Endometrial microvascular endothelial cells (primary cell): ENCODE measurements around the gene EDC3. TPM values are rescaled to one million over a fixed set of nuclear protein-coding genes. Genes with fewer than 3 reads are reported as not detected.
"Not testable (repeated sequence)": the region's sequence is repeated elsewhere in the genome, so short reads cannot be mapped to it uniquely, and the experiment has no call there.

ENCODE experiments used
- in situ Hi-C: cut with HindIII; loops from 2 replicates; pipeline ENCODE4 v1.10.0; 2017; ENCODE audit warnings: low sequenced_read_pairs, low pct_unique_long_range_greater_than_20kb; ENCODE audit errors: inconsistent ontology term
- total RNA-seq: library from RNA; depleted of rRNA; stranded (reverse); fragments of >200 nt; gene quantifications from one replicate; pipeline ENCODE4 v1.2.3, GENCODE V29; 2015; ENCODE audit errors: inconsistent ontology term

The EDC3 gene
- total RNA-seq, 1 donor from 2014 or later: 14.2 TPM

DNA sequence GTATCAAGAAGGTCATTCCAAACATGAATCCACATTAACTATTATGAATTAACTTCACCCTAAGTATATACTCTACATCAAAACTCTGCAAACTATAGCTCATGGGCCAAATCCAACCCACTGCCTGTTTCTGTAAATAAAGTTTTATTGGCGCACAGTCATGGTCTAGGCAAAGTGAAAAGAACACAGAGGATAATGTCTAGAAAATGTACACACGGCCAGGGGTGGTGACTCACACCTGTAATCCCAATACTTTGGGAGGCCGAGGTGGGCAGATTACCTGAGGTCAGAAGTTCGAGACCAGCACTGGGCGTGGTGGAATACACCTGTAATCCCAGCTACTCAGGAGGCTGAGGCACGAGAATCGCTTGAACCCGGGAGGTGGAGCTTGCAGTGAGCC lies 34.5 kb downstream of the EDC3 start:
- in situ Hi-C loops: not testable (repeated sequence)

- in situ Hi-C loops: no loop called here
Observed at GRCh38 chr15:74657846-74658245, 38.0 kb downstream of the EDC3 start.

- in situ Hi-C loops: no loop called here
Observed at GRCh38 chr15:74656935-74657535, 38.8 kb downstream of the EDC3 start.

- in situ Hi-C loops: no loop called here
Observed at GRCh38 chr15:74655424-74655823, 40.4 kb downstream of the EDC3 start.

DNA sequence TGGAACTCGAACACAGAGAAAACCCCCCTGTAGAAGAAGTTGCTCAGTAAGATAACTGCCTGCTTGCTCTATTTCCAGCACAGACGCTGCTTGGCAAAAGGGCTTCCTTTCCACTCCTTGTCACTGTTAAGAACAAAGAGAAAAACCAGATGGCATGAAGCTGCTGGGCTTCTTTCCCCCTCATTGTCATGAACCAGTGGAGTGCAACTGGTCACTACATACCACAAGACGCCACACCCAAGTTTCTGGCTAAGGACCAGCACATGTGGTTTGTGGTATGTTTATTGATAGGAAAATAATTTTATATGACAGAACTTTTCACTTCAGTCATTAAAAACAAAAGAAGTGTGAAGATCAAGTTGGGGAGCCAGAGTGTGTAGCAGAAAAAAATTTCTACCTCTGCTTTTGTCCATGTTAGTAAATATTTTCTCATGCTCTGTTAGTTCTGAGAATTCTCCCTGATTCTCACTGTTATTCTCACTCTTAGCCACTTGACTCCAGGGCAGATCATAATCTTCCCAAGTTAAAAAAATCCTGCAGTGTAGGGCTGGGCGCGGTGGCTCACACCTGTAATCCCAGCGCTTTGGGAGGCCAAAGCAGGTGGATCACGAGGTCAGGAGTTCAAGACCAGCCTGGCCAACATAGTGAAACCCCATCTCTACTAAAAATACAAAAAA lies 42.3 kb downstream of the EDC3 start:
- in situ Hi-C loops: no loop called here

GRCh38 chr15:74651242-74651741 lies 44.5 kb downstream of the EDC3 start:
- in situ Hi-C loops: no loop called here

GRCh38 chr15:74648051-74648842 lies 47.6 kb downstream of the EDC3 start:
- in situ Hi-C loops: no loop called here

- in situ Hi-C loops: no loop called here
Observed at GRCh38 chr15:74646480-74646879, 49.3 kb downstream of the EDC3 start.

- in situ Hi-C loops: no loop called here
Observed at GRCh38 chr15:74643665-74644204, 52.1 kb downstream of the EDC3 start.

DNA sequence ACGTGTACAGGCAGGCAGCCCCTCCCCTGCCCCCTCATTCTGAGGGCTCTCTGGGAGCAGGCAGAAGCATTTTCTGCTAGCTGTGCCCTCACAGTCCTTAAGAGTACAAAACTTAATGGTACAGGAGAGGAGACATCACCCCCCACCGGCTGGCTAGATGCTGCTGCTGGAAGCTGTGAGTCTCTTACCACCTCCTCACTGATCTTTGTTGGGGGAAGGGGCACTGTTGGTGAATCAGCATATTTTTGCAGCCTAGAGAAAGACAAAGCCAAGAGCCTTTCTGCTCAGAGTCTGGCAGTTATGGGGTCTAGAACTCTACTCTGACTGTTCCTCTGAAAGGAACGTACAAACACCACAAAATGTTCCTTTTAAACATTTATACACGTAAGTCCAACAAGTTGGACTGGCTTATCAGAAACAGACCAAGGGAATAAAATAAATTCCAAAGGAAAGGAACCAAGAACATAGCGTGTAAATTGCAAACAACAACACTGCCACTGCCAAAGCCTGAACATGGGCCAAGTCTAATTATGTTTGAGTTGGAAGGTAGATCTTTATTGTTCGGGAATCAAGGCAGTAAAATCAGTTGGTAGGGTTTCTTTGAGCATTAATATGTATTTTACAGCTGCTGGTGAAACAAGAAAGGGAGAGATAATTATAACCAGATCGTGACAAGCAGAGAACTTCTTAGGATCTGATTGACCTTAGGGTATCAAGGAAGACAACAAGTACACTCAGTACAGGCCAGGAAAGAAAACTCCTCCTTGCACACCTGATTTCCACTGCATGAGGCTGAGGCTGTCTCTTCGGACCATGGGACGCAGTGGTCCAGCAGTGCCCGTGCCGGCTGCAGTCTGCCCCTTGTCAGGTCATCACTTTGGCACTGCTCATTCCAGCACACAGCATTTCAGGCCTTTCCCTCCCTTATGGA lies 52.8 kb downstream of the EDC3 start:
- in situ Hi-C loops: no loop called here

DNA sequence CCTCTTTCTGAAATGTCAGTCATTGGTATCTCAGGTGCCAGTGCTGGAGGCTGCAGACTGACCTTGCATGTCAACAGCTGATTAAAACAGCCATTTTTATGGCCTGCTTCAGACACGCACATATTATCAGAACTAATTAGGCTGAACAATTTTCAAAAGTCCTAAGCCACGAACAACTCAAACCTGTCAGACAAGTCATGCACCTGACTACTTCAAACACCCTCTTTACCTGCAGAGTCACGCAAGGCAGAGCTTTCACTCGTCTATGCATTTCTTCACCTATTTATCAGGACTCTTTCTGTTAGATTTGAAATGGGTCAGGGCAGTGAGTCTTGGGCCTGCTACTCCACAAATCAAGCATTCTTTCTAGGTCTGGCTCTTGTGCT lies 53.5 kb downstream of the EDC3 start:
- in situ Hi-C loops: no loop called here

GRCh38 chr15:74641151-74641550 lies 54.7 kb downstream of the EDC3 start:
- in situ Hi-C loops: no loop called here

GRCh38 chr15:74636984-74637383 lies 58.8 kb downstream of the EDC3 start:
- in situ Hi-C loops: no loop called here

- in situ Hi-C loops: no loop called here
Observed at GRCh38 chr15:74635228-74635627, 60.6 kb downstream of the EDC3 start.

DNA sequence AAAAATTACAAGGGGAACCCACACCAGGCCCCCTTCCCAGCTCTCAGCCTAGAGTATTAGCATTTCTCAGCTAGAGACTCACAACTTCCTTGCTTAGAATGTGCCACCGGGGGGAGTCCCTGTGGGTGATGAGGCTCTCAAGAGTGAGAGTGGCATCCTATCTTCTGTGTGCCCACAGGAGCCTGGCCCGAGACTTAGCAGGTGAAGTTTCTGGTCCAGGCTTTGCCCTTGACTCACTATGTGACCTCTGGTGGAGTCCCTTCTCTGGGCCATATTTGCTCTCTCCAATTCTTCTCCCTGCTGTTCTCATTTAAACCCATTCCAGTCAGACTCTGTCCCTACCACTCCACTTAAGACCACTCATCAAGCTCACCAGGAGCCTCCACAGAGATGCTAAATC lies 62.0 kb downstream of the EDC3 start:
- in situ Hi-C loops: loop anchor here (5.0 kb wide), 1 partner anchor 139 kb away; no protein-coding TSS in a partner anchor

- in situ Hi-C loops: loop anchor here (5.0 kb wide), 1 partner anchor 140 kb away; no protein-coding TSS in a partner anchor
Observed at GRCh38 chr15:74632601-74633000, 63.2 kb downstream of the EDC3 start.

- in situ Hi-C loops: loop anchor here (5.0 kb wide), 1 partner anchor 140 kb away; no protein-coding TSS in a partner anchor
Observed at GRCh38 chr15:74631935-74632560, 63.8 kb downstream of the EDC3 start.

DNA sequence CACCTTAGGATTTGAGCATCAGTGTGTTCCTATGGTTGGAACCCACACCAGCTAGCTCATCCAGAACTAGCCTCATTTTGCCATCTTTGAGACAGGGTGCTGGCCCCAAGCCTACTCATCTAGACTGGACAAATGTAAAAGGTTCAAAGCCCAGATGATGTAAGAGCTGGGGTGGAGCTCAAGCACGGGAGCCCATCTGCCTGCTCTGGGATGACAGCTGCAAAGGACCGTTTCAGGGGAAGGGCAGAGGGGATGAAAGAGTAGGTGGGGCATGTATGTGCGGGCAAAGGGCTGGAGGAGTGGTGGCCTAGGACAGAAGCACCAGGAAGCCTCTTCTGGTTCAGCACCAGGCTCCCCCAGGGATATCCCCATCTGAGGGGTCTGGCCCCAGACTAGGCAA lies 64.4 kb downstream of the EDC3 start:
- in situ Hi-C loops: loop anchor here (5.0 kb wide), 1 partner anchor 141 kb away; no protein-coding TSS in a partner anchor
